Measurements from ENCODE around the gene IGF2BP2. TPM values are rescaled to one million over a fixed set of nuclear protein-coding genes. Genes with fewer than 3 reads are reported as not detected.

The IGF2BP2 gene
- total RNA-seq, 1 donor from 2014 or later: 187 TPM

DNA sequence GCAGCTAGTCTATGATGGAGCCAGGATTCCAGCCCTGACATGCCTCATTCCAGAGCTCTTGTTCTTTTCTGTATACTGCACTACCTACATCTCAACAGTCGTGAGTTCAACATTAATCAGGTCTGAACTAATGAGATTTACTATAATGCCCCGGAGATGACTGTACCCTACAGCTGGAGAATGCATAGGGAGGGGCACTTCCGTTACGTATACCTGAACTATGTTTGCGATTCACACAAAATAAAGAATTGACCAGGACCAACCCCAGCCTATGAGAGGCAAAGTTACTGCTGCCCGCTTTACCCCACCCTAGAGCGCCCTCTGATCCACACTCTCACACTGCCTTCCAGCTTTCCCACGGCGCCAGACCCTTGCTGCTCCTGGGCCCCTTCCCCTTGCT is 97.0 kb downstream of the IGF2BP2 start:
- Mint-ChIP-seq H3K27ac (peak overlapping the region; percentile 39), H3K27me3 (no peaks in the 10 kb centered on the region), H3K4me3 (ENCODE audit: low read depth) (no peak overlapping the region), H3K36me3 (ENCODE audit: insufficient read depth) (peaks cover 4% of the 10 kb centered on the region), H3K9me3 (ENCODE audit: low read depth) (no peaks in the 10 kb centered on the region), H3K4me1 (ENCODE audit: low read depth) (peaks cover 33% of the 10 kb centered on the region)
- no peak for DNase-seq (ENCODE audit: low spot score, unreplicated experiment)
- TF ChIP-seq, protein P1, sequence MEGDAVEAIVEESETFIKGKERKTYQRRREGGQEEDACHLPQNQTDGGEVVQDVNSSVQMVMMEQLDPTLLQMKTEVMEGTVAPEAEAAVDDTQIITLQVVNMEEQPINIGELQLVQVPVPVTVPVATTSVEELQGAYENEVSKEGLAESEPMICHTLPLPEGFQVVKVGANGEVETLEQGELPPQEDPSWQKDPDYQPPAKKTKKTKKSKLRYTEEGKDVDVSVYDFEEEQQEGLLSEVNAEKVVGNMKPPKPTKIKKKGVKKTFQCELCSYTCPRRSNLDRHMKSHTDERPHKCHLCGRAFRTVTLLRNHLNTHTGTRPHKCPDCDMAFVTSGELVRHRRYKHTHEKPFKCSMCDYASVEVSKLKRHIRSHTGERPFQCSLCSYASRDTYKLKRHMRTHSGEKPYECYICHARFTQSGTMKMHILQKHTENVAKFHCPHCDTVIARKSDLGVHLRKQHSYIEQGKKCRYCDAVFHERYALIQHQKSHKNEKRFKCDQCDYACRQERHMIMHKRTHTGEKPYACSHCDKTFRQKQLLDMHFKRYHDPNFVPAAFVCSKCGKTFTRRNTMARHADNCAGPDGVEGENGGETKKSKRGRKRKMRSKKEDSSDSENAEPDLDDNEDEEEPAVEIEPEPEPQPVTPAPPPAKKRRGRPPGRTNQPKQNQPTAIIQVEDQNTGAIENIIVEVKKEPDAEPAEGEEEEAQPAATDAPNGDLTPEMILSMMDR (IDR thresholded peaks at IDR 0.05; ENCODE audit: unreplicated experiment): no peak

DNA sequence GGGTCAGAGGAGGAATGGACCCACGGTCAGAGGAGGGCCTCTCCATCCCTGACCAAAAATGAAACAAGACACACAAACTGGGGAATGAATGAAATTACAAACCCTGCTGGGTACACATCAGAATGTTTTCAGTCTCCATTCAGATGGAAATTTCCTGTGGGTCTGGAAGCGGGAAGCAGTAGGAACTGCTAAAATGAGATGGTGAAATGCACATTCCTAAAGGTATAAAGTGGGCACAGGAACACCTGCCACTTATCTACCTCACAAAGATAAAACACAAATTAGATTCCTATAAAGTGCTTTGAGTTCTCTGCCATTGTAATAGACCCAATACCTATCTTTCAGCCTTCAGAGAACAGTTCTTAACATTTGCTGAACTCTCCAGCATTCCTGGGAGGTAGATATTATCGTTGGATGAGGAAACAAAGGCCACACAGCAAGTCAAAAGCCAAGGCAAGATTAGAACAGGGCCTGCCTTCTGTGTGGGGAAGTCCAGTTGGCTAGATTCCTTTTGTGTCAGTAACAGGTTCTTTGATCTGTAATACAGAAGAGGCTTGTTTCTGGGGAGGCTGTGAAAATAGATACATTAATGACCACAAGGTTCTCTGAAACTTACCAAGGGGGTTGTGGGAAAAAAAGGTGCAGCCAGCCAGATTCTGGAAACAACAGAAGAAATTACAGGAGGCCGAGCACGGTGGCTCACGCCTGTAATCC is 98.4 kb downstream of the IGF2BP2 start:
- peak overlapping the region; percentile 59 for H3K27ac Mint-ChIP-seq

DNA sequence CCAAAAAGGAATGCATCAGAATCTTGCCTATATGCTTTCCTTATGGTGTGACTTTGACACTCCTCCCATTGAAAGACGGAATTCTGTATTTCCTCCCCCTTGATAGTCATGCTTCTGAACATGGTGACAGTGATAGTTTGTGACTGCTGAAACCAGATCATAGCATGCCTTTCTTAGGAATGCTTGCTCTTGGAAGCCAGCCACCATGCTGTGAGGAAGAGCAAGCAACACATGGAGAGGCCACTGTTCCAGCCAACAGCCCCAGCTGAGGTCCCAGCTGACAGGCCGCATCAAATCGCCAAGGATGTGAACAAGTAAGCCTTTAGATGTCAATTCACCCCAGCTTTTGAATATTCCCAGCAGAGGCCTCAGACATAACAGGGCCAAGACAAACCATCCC is 100.1 kb downstream of the IGF2BP2 start:
- H3K9me3 Mint-ChIP-seq (ENCODE audit: low read depth): no peaks in the 10 kb centered on the region
- TF ChIP-seq, protein P1 (IDR thresholded peaks at IDR 0.05; ENCODE audit: unreplicated experiment): no peak
- no peak for DNase-seq (ENCODE audit: low spot score, unreplicated experiment)
- peaks cover 2% of the 10 kb centered on the region for H3K36me3 Mint-ChIP-seq (ENCODE audit: insufficient read depth)
- no peak overlapping the region for H3K4me3 Mint-ChIP-seq (ENCODE audit: low read depth)
- peak overlapping the region; percentile 15 for H3K27ac Mint-ChIP-seq
- peaks cover 38% of the 10 kb centered on the region for H3K4me1 Mint-ChIP-seq (ENCODE audit: low read depth)
- H3K27me3 Mint-ChIP-seq: no peaks in the 10 kb centered on the region

More for the DNA sequence above, 98.4 kb downstream of the IGF2BP2 start:
- H3K4me3 Mint-ChIP-seq (ENCODE audit: low read depth): no peak overlapping the region
- H3K36me3 Mint-ChIP-seq (ENCODE audit: insufficient read depth): peaks cover 4% of the 10 kb centered on the region
- H3K4me1 Mint-ChIP-seq (ENCODE audit: low read depth): peaks cover 38% of the 10 kb centered on the region
- H3K9me3 Mint-ChIP-seq (ENCODE audit: low read depth): no peaks in the 10 kb centered on the region
- TF ChIP-seq, protein P1 (IDR thresholded peaks at IDR 0.05; ENCODE audit: unreplicated experiment): no peak
- no peaks in the 10 kb centered on the region for H3K27me3 Mint-ChIP-seq
- DNase-seq (ENCODE audit: low spot score, unreplicated experiment): no peak

DNA sequence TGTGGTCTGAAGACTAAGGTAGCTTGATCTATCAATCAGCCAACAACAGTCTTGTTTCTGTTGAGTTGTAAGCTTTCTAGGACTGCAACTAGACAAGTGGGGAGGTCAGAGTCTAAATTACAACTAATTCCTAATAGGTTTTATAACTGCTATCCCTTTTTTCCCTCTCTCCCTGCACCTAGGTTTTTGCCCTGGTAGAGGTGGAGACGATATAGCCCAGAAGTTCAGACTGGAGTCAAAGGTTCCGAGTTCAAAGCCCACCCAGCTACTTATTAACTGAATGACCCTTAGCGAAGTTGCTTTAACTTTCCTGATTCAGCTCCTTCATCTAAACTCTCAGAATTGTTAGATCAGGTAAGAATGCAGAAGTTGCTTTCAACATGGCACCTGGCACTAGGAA is 100.6 kb downstream of the IGF2BP2 start:
- peak overlapping the region; percentile 15 for H3K27ac Mint-ChIP-seq
- peaks cover 39% of the 10 kb centered on the region for H3K4me1 Mint-ChIP-seq (ENCODE audit: low read depth)
- no peak overlapping the region for H3K4me3 Mint-ChIP-seq (ENCODE audit: low read depth)
- no peaks in the 10 kb centered on the region for H3K9me3 Mint-ChIP-seq (ENCODE audit: low read depth)
- H3K27me3 Mint-ChIP-seq: no peaks in the 10 kb centered on the region
- TF ChIP-seq, protein P1 (IDR thresholded peaks at IDR 0.05; ENCODE audit: unreplicated experiment): no peak
- H3K36me3 Mint-ChIP-seq (ENCODE audit: insufficient read depth): peaks cover 4% of the 10 kb centered on the region
- no peak for DNase-seq (ENCODE audit: low spot score, unreplicated experiment)

DNA sequence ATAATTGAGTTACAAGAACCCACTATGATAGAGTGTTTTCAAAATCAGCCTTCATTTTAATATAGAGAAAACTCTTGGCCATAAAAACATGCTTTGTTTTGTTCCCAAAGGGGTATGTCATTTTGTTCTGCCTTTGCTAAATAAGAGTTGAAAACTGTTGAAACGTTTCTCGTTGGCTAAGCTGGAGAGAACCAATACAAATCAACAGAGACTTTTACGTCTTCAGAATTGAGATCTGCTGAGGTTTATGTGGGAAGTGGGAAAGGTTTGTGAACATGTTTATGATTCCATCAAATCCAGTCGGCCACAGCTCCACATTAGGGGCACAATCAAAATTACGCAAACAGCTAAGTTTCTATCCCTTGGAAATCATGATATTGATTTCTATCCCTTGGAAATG is 102.0 kb downstream of the IGF2BP2 start:
- peaks cover 7% of the 10 kb centered on the region for H3K36me3 Mint-ChIP-seq (ENCODE audit: insufficient read depth)
- TF ChIP-seq, protein P1 (IDR thresholded peaks at IDR 0.05; ENCODE audit: unreplicated experiment): no peak
- peak overlapping the region; percentile 54 for H3K27ac Mint-ChIP-seq
- no peak overlapping the region for H3K4me3 Mint-ChIP-seq (ENCODE audit: low read depth)
- no peak for DNase-seq (ENCODE audit: low spot score, unreplicated experiment)
- H3K27me3 Mint-ChIP-seq: no peaks in the 10 kb centered on the region
- H3K9me3 Mint-ChIP-seq (ENCODE audit: low read depth): no peaks in the 10 kb centered on the region
- peaks cover 46% of the 10 kb centered on the region for H3K4me1 Mint-ChIP-seq (ENCODE audit: low read depth)
